Measurements from ENCODE around the gene IL4I1.

IL4I1 gene

DNA sequence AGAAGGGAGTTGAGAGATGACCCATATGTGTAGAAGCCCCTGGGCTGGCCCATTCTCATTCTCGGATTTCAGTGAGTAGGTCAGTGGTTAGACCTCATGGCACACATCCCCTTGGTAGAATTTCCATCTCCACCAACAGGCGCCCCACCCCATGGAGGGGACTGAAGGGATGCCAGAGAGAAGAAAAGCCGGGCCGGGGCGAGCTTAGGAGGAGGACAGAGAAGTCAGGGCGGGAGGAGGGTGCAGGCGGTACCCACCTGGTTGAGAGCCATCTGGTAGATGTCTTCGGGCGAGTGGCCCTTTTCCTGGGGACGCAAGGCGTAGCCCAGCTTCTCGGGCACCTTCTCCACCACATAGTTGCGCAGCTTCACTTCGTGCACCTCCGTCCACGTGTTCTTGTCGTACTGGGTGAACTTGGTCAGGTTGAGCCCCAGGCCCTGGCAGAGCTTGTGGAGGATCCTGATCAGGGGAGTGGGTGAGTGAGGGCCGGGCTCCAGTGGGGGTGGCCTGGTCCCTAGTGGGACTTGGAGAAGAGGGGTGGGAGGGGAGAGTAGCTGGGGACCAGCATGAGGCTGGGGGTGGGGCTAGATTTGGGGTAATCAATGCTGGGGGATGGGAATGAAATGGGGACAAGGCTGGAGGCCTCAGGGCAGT, 2.5 kb downstream of the IL4I1 start:
- no peak for FAIRE-seq

DNA sequence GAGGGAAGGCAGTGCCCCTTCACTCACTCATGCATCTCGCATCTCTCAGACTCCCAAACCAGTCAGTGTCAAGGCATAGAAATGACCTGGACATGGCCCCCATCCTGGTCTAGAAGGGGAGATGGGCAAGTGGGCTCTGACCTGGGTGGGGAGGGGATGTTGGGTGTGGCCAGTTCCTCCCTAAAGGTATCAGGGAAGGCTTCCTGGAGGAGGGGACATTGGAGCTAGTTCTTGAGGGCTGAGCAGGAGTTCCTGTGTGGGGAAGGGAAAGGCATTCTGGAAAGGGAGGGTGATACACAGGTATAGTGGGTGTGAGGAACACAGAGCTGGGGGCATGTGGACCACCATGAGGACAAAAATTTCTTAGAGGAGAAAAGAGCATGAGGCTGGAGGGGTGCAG, 4.0 kb downstream of the IL4I1 start:
- no peak for FAIRE-seq

DNA sequence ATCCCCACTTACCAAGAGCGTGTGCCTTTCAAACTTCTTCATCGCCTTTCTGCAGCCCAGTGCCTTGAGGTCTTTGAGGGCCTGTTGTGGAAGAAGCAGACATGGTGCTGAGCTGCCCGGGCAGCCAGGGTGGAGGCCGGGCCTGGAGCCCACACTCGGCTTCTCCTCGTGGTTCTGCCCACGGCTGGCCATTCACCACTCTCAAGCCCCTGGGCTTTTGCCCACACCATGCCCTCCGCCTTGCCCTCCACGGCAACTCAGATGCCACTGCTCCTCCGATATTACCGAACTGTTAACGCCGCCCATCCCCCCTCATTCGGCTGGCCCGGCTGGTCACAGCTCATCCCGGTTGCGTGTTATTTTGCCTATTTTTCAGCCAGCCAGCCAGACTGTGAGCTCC, 5.3 kb downstream of the IL4I1 start:
- no peak for FAIRE-seq

DNA sequence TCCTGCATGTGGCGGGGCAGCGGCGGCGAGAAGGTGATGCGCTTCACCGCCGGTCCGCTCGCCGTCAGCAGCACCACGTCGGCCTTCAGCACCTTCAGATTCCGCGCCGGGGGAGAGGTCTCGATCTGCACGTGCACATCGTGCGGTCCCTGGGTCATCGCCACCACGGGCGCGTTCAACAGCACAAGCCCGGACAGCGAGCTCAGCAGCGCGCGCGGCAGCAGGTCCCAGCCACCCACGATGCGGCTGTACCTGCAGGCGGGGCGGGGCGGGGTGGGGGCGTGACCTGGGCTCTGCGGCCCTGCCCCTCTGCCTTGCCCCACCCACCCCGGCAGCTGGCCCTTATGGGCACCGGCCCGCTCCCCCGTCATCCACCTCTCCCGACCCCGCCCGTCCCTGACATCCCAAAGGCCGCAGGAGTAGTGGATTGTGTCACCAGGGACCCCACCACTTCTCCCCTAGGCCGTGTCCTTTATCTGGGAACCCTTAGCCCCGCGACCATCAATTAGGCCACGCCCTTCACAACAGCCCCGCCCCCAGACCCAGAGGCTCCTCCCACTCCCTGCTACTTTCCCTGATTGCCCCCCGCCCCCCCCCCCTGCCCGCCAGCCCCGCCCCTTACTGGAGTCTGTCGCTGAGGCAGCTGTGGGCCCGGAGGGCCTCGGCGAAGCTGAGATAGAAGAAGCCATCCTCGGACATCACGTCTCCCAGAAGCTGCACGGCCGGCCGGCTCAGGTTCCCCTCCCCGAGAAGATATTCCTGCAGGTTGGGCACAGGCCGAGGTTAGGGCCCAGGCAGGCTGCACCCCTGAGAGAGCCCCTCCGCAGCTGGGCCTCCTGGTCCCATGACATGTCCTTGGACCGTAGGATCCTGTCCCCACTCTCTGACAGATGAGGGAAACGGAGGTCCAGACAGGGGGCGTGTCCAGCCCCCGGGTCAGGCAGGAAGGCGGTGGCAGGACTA, 6.1 kb downstream of the IL4I1 start:
- FAIRE-seq: no peak

DNA sequence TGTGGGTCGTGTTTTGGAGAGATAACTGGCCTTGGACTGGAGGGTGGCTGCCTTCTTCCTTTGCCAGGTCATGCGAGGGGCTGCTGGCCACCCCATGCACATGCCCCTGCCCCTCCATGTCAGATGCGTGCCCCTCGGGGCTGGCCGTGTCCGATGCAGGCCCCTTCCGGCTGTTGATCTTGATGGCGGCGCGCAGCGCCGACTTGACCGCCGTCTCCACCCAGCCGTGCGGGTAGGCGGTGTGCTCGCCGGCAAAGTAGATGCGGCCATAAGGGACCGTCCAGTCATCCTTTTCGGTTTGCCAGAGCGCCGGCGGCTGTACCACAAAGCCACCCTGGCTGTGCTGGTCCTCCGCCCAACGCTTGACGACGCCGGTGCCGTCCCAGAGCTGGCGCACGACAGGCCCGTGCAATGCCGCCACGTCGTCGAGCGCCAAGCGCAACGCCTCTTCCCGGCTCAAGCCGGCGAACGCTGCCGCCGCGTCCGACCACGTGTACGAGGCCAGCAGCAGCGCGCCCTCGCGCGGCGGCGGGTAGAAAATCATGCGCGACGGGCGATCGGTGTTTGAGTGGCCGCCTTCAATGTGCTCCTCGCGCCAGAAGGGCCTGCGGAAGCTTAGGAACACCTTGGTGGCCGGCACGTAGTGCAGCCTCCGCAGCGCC, 6.9 kb downstream of the IL4I1 start:
- FAIRE-seq: no peak

DNA sequence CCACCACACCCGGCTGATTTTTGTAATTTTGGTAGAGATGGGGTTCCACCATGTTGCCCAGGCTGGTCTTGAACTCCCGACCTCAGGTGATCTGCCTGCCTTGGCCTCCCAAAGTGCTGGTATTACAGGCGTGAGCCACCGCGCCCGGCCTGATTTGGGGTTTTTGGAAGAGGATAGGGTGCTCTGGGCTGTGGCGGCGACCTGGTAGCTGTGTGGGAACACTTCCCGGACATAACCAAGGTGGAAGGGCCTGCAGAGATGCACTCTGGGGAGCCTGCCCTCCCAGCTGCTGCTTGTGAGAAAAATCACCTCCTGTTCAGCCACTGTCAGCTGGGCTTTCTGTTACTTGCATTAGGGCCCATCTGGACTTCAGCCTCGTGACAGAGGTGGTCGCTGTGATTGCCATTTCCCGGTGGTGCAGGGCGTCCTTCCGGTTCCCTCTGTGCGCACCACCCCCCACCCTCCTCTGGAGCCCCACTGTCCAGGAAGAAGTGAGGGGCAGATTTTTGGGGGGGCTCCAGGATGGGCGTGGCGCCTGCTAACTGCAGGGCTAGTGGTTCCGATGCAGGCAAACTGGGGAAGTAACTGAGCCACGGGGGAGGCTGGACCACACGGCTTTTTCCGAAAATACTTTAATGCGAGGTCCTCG, 7.5 kb downstream of the IL4I1 start:
- no peak for FAIRE-seq

DNA sequence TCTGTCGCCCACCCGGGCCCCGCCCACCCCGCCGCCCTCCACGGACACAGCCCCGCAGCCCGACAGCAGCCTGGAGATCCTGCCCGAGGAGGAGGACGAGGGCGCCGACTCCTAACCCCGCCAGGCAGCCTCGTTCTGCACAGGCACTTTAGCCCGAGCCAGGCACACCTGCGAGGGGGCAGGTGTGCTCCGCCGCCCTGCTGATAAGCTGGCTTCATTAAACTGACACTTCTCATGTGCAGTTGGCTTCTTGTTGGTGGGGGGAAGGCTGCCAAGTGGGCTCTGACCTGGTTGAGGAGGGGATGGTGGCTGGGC, 8.2 kb downstream of the IL4I1 start:
- no peak for FAIRE-seq

DNA sequence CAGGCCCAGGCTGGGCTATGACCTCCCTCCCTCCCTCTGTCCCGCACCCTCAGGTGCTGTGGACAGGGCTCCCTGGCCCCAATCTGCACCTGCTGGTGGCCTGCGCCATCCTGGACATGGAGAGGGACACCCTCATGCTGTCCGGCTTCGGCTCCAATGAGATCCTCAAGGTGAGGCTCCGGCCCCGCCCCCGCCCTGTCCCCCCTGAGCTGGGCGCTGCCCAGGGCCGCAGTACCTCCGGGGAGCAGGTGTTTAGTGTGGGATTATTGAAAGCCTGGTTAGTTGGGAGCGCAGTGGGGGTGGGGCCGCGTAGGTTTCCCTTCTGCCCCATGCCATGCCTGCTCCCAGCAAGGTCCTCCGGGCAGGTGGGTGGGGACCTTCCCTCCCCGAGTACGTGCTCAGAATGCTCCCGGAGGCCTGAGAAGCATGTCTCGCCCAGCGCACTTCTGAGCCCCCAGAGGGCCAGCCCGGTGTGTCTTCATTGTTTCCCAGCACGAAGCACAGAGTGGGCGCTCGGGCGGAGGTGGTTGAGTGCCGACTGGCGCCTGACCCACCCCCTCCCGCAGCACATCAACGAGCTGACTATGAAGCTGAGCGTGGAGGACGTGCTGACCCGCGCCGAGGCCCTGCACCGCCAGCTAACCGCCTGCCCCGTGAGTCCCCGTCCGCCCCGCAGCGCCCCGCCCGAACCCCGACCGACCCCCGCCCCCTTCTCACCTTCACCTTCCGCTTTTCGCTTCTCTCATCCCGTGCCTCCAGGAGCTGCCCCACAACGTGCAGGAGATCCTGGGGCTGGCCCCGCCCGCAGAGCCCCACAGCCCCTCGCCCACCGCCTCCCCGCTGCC, 8.8 kb downstream of the IL4I1 start:
- no peak for FAIRE-seq

DNA sequence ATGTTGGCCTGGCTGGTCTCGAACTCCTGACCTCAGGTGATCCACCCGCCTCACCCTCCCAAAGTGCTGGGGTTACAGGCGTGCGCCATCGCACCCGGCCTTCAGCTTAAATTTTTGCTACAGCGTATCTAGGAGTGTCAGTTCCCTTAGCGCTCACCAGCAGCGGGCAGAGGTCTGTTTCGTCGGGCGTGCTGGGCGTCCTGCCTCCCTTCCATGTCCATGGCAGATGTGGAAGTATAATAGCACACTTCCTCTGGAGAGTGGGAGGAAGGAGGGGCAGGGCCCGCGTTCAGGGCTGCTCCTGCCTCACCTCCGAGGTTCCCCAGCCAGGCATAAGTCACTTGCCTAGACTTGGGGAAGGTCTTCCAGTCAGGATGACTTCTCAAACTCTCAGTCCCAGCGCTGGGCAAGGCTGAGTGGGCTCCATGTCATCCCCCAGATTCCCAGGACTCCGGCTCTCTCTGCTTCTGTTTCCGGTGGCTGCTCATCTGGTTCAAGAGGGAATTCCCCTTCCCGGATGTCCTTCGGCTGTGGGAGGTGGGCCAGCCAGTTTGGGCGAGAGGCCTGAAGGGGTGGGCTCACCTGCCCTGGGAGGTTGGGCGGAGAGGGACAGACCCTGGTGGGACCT, 9.5 kb downstream of the IL4I1 start:
- no peak for FAIRE-seq

DNA sequence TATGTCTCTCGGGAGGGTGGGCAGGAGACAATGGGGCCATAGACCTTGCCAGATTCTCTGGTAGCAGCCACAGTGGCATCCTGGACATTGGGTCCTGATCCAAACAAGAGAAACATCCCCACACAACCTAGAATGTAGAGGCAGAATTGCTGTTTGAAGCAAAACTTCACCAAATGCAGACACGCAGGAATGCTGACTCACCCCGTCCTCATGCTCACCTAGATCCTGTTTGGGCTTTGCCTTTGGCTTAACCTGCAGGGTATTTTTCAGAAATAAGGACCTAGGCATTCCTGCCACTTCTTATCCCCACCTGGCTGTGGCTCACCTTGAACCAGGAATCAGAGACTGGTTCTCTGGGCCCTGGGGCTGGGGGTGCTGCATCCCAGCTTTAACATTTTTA, 11.9 kb downstream of the IL4I1 start:
- FAIRE-seq: no peak

DNA sequence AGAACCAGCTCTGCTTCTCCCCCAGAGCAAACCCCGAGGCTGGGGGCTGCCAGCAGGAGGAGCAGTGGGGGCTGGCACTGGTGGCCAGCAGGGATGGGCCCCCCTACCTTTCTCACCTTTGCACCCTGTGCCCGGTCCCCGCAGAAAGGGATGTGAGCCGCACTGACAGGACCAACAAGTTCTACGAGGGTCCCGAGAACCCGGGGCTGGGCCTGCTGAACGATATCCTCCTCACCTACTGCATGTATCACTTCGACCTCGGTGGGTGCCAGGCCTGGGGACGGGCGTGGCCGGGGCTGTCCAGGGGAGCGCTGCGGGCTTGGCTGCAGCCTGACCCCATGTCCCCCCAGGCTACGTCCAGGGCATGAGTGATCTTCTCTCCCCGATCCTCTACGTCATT, 12.6 kb downstream of the IL4I1 start:
- FAIRE-seq: no peak

DNA sequence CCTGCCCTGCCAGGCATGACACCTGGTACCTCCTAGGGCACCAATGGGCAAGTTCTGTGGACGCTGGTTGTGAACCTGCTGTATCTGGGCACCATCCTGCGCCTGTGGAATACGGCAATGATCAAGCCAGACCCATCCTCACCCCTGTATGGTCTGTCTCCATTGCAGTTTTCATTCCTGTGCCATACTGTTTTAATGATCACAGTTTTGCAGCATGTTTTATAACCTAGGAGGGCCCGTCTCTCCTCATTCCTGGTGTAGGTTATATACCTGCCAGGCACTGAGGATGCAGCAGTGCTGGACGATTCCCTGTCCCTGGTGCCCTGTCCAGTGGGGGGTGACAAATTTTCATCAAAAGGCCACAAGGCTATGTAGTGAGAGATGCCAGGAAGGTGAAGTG, 13.6 kb downstream of the IL4I1 start:
- FAIRE-seq: no peak

DNA sequence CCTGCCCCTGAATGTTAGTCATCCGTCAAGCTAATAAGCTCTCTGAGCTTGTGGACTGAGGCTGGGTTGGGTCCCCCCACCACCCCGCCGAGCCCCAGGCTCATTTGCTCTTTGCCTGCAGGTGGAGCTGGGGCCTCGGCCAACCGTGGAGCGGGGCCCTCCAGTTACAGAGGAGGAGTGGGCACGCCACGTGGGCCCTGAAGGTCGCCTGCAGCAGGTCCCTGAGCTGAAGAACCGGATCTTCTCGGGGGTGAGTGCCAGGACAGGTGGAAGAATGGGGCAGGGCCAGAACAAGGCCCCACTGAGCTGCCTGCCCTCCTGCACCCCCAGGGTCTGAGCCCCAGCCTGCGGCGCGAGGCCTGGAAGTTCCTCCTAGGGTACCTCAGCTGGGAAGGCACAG, 14.0 kb downstream of the IL4I1 start:
- FAIRE-seq: no peak

DNA sequence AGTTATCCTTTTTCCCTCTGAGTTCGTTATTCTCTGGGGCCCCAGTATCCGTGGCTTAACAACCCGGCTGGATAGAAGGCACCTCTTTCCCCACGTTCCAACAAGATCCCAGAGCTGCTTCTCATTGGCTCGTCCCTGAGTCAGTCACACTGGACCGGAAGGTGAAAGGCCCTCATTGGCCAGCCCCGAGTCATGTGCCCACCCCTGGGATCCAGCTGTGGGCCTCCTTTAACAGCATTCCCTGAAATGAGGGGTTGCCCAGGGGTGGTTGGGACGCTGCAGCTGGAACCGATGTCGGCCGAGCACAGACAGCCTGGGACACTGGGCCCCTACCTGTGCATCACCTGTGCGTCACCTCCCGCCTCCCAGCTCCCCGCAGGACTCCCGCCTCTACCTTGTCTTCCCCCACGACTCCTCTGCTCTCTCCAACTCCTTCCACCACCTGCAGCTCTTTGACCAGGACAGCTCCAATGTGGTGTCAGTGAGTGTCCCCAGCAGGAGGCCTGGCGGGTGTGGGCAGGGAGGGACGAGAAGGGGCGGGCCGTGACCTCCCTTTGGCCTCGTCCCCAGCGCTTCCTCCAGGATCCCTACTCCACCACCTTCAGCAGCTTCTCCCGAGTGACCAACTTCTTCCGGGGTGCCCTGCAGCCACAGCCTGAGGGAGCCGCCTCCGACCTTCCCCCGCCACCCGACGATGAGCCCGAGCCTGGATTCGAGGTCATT, 14.9 kb downstream of the IL4I1 start:
- FAIRE-seq: no peak

DNA sequence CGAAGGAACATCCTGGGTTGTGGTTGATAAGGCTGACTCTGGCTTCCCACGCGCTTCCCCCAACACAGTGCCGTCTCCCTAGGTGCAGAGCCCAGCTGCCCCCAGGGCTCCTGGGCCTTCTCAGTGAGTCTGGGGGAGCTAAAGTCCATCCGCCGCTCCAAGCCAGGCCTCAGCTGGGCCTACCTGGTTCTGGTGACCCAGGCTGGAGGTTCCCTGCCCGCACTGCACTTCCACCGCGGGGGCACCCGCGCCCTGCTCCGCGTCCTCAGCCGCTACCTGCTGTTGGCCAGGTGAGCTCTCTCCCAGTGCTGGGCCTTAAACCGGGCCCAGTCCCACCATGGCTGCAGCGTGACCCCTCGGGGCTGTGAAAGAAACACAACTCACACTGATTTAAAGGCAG, 15.5 kb downstream of the IL4I1 start:
- no peak for FAIRE-seq

DNA sequence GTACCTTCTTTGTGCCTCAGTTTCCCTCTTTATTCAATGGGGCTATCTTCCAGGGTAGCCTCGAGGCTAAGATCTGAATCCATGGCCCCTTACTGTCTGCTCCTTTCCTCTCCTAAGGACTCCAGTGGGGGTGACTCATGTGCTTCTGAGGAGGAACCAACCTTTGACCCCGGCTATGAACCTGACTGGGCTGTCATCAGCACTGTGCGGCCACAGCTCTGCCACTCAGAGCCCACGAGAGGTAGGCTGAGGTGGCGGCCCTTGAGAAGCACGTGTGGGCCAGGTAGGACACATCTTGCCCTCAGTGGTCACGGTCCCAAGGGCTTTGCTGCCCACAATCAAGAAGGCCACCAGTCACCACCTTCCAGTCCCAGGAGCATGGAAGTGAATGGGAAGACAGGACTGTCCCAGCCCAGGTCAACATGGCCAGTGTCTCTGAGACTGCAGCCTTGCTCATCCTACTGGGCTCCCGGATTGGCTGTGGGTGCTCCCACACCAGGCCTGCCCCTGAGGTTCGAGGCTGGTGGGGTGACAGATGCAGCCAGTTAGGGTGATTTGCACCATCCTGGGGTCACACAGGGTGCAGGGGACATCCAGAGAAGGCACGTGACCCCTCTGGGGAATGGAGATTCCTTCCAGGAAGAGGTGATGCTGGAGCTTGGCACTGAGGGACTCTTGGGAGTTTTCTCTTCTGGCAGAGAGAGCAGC, 16.4 kb downstream of the IL4I1 start:
- no peak for FAIRE-seq

DNA sequence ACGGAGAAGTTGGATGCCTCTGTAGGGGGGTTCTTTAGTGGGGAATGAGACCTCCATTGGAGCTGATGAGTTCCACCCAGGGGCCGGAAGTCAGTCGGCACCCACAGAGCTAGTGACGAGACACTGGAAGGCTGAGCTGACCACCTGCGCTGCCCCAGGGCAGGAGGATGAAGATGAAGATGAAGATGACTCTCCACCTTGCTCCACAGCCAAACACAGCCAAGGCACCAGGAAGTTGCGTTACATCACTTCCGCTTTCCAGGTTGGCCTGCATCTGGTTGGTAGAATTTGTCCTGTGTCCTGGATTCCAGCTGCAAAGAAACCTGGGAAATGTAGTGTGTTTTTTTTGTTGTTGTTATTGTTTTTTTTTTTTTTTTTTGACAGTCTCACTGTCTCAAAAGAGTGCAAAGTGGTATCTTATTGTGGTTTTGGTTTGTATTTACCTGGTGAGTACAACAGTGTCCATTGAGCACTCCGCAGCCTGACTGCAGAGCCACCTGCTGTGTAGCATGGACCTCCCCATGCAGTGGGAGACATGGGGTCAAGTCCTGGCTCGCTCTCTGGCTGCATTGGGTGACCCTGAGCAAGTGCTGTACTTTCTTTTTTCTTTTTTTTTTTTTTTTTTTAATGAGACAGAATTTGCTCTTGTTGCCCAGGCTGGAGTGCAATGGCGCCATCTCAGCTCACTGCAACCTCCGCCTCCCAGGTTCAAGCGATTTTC, 17.3 kb downstream of the IL4I1 start:
- peak; percentile 25 for FAIRE-seq

DNA sequence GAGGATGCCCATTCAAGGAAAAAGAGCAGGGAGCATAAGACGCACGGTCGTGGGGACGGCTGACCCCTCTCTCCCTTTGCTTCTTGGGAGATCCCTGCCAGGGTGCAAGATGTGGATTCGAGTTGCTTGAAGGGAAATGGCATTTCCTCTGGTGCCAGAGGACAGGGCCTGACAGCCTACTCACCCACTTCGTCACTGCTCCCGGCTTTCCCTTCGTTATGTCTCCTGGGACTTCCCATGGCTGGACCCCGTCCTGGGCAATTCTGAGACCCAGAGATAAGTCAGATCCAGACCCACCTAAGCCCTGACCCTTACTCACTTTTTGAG, 18.0 kb downstream of the IL4I1 start:
- FAIRE-seq: no peak

DNA sequence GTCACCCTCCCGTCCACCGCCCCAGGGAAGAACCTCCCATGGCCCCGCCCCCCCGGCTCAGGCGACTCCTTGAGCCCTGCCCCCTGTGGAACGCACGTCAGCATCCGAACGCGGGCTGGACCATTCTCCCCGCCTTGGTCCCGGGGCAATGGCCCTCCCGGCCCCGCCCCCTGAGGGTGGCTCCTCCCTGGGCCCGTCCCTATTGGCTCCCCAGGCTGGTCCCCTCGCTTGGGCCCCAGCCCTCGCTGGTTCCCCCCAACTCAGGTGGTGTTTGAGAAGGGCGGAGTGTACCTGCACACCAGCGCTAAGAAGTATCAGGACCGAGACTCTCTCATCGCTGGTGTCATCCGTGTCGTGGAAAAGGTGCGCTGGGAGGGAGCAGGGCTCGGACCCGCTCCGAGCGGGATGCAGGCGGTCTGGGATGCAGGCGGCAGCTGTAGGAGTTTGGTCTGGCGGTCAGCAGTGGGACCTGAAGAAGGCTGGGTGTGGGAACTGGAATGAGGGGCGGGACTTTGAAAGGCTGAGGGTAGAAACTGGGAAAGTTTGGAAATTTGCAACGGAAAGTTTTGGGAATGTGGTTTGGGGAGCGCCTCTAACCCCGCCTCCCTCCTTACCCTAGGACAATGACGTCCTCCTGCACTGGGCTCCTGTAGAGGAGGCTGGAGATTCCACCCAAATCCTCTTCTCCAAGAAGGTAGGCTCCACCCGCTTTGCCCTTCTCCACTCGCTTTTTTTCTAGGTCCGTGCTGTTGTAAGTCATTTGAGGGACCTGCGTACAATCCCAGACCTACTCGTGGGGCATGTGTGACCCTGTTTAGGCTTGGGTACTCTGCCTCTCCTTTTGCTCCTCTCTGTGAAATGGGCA, 18.6 kb downstream of the IL4I1 start:
- FAIRE-seq: peak; percentile 82

All from G401.6 (cell line).